HepG2 (cell line): ENCODE measurements around the gene NECTIN2. TPM values are rescaled to one million over a fixed set of nuclear protein-coding genes. Genes with fewer than 3 reads are reported as not detected.

Experiments used
- AGO2 ChIP-seq: fragments of 200-400 bp; formaldehyde crosslinking; optimal IDR thresholded peaks from 2 replicates; pipeline ENCODE3; 2017; ENCODE audit warnings: mild to moderate bottlenecking, low read depth, low read length, moderate library complexity
- ELF3 ChIP-seq: IDR thresholded peaks from 2 replicates; pipeline ENCODE4 v1.6.1; 2016; ENCODE audit warnings: missing genetic modification reagents, missing compliant biosample characterization
- ERF ChIP-seq: IDR thresholded peaks from 2 replicates; pipeline ENCODE4 v1.6.1; 2018; ENCODE audit warnings: missing biosample characterization, missing genetic modification reagents
- FIP1L1 ChIP-seq: fragments of 200-400 bp; formaldehyde crosslinking; IDR thresholded peaks from 2 replicates; pipeline ENCODE4 v1.6.1; 2018; ENCODE audit warnings: low read depth, mild to moderate bottlenecking, low read length, moderate library complexity, borderline replicate concordance; ENCODE audit not compliant: insufficient read depth
- SIX1 ChIP-seq: sonication (generic); formaldehyde crosslinking; IDR thresholded peaks from 2 replicates; pipeline ENCODE4 v1.4.0; 2020; ENCODE audit warnings: missing genetic modification reagents, borderline replicate concordance
- SMAD9 ChIP-seq: sonication (generic); formaldehyde crosslinking; IDR thresholded peaks from 2 replicates; pipeline ENCODE4 v1.5.1; 2020; ENCODE audit warnings: mild to moderate bottlenecking, missing genetic modification reagents
- SMC3 ChIP-seq: IDR thresholded peaks from 2 replicates; pipeline ENCODE4 v1.6.1; 2011; ENCODE audit warnings: low read length, improper control_type of control experiment
- SRF ChIP-seq: IDR thresholded peaks from 2 replicates; pipeline ENCODE4 v1.6.1; 2011; ENCODE audit warnings: mild to moderate bottlenecking, low read depth, low read length, moderate library complexity
- YY1 ChIP-seq: IDR thresholded peaks from 2 replicates; pipeline ENCODE4 v1.6.1; 2011; ENCODE audit warnings: low read length, low read depth, moderate library complexity, mild to moderate bottlenecking; ENCODE audit not compliant: insufficient read depth, insufficient replicate concordance
- ZKSCAN5 ChIP-seq: sonication (generic); formaldehyde crosslinking; IDR thresholded peaks from 2 replicates; pipeline ENCODE4 v1.5.1; 2020; ENCODE audit warnings: mild to moderate bottlenecking, missing genetic modification reagents
- ZNF644 ChIP-seq: IDR thresholded peaks from 2 replicates; pipeline ENCODE4 v1.6.1; 2016; ENCODE audit warnings: low read depth
- ZSCAN25 ChIP-seq: sonication (generic); formaldehyde crosslinking; IDR thresholded peaks from 2 replicates; pipeline ENCODE4 v1.8.0; 2022; ENCODE audit warnings: mild to moderate bottlenecking, missing genetic modification reagents
- ZSCAN29 ChIP-seq: sonication (generic); formaldehyde crosslinking; conservative IDR thresholded peaks from 2 replicates; pipeline ENCODE4 v1.4.0; 2020; ENCODE audit warnings: mild to moderate bottlenecking, missing genetic modification reagents
- polyA plus RNA-seq, 8 experiments: library from polyadenylated mRNA; depleted of rRNA in 3 of 8; stranded (reverse) in 7 of 8; unstranded in 1 of 8; fragments of >200 nt; fragmentation: Illumina TruSeq in 4 of 8; extraction: Trizol in 4 of 8; gene quantifications; 2 replicates each; pipeline versions ENCODE4 v1.2.1 to v1.2.3, GENCODE V29; 2011 to 2016; ENCODE audit warnings: low read depth in 4 of 8, missing spikeins in 1 of 8, mixed read lengths in 1 of 8; ENCODE audit not compliant: insufficient read depth in 1 of 8
- total RNA-seq, 5 experiments: library from RNA; depleted of rRNA; stranded (reverse); fragments of >200 nt; fragmentation: Illumina TruSeq; extraction: Trizol; gene quantifications; 2 replicates each; pipeline ENCODE4 v1.2.3, GENCODE V29; 2016; ENCODE audit warnings: low read depth in 1 of 5
- TF ChIP-seq, protein P1 (sequence below): sonication (generic); formaldehyde crosslinking; IDR thresholded peaks from 2 replicates; pipeline ENCODE4 v1.5.0; 2020; ENCODE audit warnings: missing genetic modification reagents, mild to moderate bottlenecking, borderline replicate concordance
- TF ChIP-seq, protein P2 (sequence below): sonication (generic); formaldehyde crosslinking; IDR thresholded peaks from 2 replicates; pipeline ENCODE4 v1.4.0; 2020; ENCODE audit warnings: mild to moderate bottlenecking, missing genetic modification reagents
- TF ChIP-seq, protein P3 (sequence below): sonication (generic); formaldehyde crosslinking; IDR thresholded peaks from 2 replicates; pipeline ENCODE4 v1.4.0; 2020; ENCODE audit warnings: missing genetic modification reagents
- TF ChIP-seq, protein P4 (sequence below): IDR thresholded peaks from 2 replicates; pipeline ENCODE4 v1.6.1; 2016
- TF ChIP-seq, protein P5 (sequence below): sonication (generic); formaldehyde crosslinking; IDR thresholded peaks from 2 replicates; pipeline ENCODE4 v1.5.0; 2020; ENCODE audit warnings: mild to moderate bottlenecking, missing genetic modification reagents
- TF ChIP-seq, protein P6 (sequence below): sonication (generic); formaldehyde crosslinking; IDR thresholded peaks from 2 replicates; pipeline ENCODE4 v1.9.0; 2021; ENCODE audit warnings: missing genetic modification reagents, borderline replicate concordance

NECTIN2 gene
- total and polyA plus RNA-seq, 2 of the 13 experiments (the other 11 are each of a cell fraction or from before 2014, with no cell fraction given): 75.4 to 114 TPM

DNA sequence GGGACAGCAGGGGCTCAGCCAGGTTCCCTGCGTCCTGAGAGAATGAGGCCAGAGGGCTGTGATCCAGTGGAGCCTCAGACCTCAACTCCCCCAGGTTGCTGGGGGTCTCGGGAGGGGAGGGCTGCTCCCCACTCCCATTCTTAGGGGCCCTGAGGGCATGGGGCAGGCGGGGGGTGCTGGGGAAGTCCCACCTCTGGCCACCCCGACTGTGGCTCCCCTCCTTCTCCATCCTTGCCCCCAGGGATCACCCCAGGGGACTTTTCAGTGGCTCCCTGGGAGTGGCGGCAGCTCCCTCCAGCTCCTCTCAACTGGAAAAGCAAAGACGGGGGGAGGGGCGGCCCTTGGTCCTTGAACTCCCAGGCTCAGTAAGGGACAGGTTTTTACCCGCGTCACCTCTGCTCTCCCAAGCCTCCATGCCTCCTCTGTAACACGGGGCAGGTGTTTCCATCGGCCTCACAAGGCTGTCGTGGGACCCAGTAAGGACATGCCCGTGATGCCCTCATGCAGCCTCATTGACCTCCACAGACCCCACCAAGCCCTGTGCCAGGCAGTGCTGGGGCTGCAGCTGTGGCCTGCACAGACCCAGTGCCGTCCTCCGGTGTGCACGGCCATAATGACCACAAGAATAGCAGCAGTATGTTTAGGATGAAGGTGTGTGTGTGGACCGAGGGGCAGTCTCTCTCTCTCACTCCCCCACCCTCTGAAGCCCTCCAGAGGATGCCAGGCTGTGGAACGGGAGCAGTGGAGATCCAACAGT, 33.4 kb downstream of the NECTIN2 start (continued):
- TF ChIP-seq, protein P1, sequence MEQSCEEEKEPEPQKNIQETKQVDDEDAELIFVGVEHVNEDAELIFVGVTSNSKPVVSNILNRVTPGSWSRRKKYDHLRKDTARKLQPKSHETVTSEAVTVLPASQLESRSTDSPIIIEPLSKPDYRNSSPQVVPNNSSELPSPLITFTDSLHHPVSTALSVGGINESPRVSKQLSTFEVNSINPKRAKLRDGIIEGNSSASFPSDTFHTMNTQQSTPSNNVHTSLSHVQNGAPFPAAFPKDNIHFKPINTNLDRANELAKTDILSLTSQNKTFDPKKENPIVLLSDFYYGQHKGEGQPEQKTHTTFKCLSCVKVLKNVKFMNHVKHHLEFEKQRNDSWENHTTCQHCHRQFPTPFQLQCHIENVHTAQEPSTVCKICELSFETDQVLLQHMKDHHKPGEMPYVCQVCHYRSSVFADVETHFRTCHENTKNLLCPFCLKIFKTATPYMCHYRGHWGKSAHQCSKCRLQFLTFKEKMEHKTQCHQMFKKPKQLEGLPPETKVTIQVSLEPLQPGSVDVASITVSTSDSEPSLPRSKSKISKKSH (CRISPR knock-in tag): no peak
- TF ChIP-seq ELF3 (CRISPR knock-in tag) (no peak), AGO2 (peak; percentile 35), ZNF644 (CRISPR knock-in tag) (no peak), YY1 (no peak), ZSCAN25 (CRISPR knock-in tag) (no peak), ERF (CRISPR knock-in tag) (no peak), SMC3 (no peak), SRF (no peak), SMAD9 (CRISPR knock-in tag) (no peak), FIP1L1 (no peak), ZKSCAN5 (CRISPR knock-in tag) (no peak), SIX1 (CRISPR knock-in tag) (no peak), ZSCAN29 (CRISPR knock-in tag) (no peak)
- TF ChIP-seq, protein P2, sequence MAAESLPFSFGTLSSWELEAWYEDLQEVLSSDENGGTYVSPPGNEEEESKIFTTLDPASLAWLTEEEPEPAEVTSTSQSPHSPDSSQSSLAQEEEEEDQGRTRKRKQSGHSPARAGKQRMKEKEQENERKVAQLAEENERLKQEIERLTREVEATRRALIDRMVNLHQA (CRISPR knock-in tag): no peak
- TF ChIP-seq, protein P3, sequence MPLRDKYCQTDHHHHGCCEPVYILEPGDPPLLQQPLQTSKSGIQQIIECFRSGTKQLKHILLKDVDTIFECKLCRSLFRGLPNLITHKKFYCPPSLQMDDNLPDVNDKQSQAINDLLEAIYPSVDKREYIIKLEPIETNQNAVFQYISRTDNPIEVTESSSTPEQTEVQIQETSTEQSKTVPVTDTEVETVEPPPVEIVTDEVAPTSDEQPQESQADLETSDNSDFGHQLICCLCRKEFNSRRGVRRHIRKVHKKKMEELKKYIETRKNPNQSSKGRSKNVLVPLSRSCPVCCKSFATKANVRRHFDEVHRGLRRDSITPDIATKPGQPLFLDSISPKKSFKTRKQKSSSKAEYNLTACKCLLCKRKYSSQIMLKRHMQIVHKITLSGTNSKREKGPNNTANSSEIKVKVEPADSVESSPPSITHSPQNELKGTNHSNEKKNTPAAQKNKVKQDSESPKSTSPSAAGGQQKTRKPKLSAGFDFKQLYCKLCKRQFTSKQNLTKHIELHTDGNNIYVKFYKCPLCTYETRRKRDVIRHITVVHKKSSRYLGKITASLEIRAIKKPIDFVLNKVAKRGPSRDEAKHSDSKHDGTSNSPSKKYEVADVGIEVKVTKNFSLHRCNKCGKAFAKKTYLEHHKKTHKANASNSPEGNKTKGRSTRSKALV (CRISPR knock-in tag): no peak
- TF ChIP-seq, protein P4, sequence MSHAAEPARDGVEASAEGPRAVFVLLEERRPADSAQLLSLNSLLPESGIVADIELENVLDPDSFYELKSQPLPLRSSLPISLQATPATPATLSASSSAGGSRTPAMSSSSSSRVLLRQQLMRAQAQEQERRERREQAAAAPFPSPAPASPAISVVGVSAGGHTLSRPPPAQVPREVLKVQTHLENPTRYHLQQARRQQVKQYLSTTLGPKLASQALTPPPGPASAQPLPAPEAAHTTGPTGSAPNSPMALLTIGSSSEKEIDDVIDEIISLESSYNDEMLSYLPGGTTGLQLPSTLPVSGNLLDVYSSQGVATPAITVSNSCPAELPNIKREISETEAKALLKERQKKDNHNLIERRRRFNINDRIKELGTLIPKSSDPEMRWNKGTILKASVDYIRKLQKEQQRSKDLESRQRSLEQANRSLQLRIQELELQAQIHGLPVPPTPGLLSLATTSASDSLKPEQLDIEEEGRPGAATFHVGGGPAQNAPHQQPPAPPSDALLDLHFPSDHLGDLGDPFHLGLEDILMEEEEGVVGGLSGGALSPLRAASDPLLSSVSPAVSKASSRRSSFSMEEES: no peak
- TF ChIP-seq, protein P5, sequence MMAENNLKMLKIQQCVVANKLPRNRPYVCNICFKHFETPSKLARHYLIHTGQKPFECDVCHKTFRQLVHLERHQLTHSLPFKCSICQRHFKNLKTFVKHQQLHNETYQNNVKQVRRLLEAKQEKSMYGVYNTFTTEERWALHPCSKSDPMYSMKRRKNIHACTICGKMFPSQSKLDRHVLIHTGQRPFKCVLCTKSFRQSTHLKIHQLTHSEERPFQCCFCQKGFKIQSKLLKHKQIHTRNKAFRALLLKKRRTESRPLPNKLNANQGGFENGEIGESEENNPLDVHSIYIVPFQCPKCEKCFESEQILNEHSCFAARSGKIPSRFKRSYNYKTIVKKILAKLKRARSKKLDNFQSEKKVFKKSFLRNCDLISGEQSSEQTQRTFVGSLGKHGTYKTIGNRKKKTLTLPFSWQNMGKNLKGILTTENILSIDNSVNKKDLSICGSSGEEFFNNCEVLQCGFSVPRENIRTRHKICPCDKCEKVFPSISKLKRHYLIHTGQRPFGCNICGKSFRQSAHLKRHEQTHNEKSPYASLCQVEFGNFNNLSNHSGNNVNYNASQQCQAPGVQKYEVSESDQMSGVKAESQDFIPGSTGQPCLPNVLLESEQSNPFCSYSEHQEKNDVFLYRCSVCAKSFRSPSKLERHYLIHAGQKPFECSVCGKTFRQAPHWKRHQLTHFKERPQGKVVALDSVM (CRISPR knock-in tag): 0 out of 2 replicates have a peak, but pooled peaks have one; percentile 21
- TF ChIP-seq, protein P6, sequence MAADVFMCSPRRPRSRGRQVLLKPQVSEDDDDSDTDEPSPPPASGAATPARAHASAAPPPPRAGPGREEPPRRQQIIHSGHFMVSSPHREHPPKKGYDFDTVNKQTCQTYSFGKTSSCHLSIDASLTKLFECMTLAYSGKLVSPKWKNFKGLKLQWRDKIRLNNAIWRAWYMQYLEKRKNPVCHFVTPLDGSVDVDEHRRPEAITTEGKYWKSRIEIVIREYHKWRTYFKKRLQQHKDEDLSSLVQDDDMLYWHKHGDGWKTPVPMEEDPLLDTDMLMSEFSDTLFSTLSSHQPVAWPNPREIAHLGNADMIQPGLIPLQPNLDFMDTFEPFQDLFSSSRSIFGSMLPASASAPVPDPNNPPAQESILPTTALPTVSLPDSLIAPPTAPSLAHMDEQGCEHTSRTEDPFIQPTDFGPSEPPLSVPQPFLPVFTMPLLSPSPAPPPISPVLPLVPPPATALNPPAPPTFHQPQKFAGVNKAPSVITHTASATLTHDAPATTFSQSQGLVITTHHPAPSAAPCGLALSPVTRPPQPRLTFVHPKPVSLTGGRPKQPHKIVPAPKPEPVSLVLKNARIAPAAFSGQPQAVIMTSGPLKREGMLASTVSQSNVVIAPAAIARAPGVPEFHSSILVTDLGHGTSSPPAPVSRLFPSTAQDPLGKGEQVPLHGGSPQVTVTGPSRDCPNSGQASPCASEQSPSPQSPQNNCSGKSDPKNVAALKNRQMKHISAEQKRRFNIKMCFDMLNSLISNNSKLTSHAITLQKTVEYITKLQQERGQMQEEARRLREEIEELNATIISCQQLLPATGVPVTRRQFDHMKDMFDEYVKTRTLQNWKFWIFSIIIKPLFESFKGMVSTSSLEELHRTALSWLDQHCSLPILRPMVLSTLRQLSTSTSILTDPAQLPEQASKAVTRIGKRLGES (CRISPR knock-in tag): no peak
